DOHH2 (cell line): Measurements from ENCODE around the gene ESPN.

ENCODE experiments used
- H3F3A ChIP-seq: fragments of 200-600 bp; sonication (generic), shearing (Covaris generic); 2 replicates; pipeline ENCODE4 v1.6.0; 2016; ENCODE audit warnings: antibody characterized with exemption, mild to moderate bottlenecking; ENCODE audit not compliant: control insufficient read depth, insufficient read depth
- H3K27ac ChIP-seq: fragments of 200-600 bp; sonication (generic); 2 replicates; pipeline ENCODE4 v1.5.1; 2014; ENCODE audit warnings: low read depth, mild to moderate bottlenecking, low read length, moderate library complexity
- H3K27me3 ChIP-seq: fragments of 200-600 bp; sonication (generic); 2 replicates; pipeline ENCODE4 v1.6.1; 2014; ENCODE audit warnings: mild to moderate bottlenecking, low read length, mixed read lengths; ENCODE audit not compliant: control insufficient read depth
- H3K36me3 ChIP-seq: fragments of 200-600 bp; sonication (generic); 2 replicates; pipeline ENCODE4 v1.6.1; 2014; ENCODE audit warnings: mild to moderate bottlenecking, low read length, moderate library complexity, mixed read lengths; ENCODE audit not compliant: control insufficient read depth
- H3K4me1 ChIP-seq: fragments of 200-600 bp; sonication (generic); 2 replicates; pipeline ENCODE4 v1.6.1; 2014; ENCODE audit warnings: mild to moderate bottlenecking, low read length, mixed read lengths; ENCODE audit not compliant: control insufficient read depth
- H3K4me2 ChIP-seq: fragments of 200-600 bp; sonication (generic); 2 replicates; pipeline ENCODE4 v1.6.0; 2014; ENCODE audit warnings: mild to moderate bottlenecking, low read length, moderate library complexity
- H3K4me3 ChIP-seq: fragments of 200-600 bp; sonication (generic); 2 replicates; pipeline ENCODE4 v1.5.1; 2014; ENCODE audit warnings: mild to moderate bottlenecking, low read length, mixed read lengths
- H3K79me2 ChIP-seq: fragments of 200-600 bp; sonication (generic); 2 replicates; pipeline ENCODE4 v1.6.1; 2014; ENCODE audit warnings: mild to moderate bottlenecking, low read length, mixed read lengths; ENCODE audit not compliant: control insufficient read depth
- H3K9me2 ChIP-seq: fragments of 200-600 bp; sonication (generic); replicated peaks from 2 replicates; pipeline ENCODE4 v1.6.1; 2014; ENCODE audit warnings: mild to moderate bottlenecking, low read length, mixed read lengths; ENCODE audit not compliant: control insufficient read depth
- H3K9me3 ChIP-seq: fragments of 200-600 bp; sonication (generic); 2 replicates; pipeline ENCODE4 v1.6.1; 2014; ENCODE audit warnings: antibody characterized with exemption, low read length, mixed read lengths; ENCODE audit not compliant: control insufficient read depth, insufficient read depth
- H4K20me1 ChIP-seq: fragments of 200-600 bp; sonication (generic); 2 replicates; pipeline ENCODE4 v1.6.0; 2014; ENCODE audit warnings: low read depth, mild to moderate bottlenecking, antibody characterized with exemption, low read length, moderate library complexity; ENCODE audit not compliant: control insufficient read depth, insufficient read depth
- EZH2phosphoT487 ChIP-seq: fragments of 200-600 bp; sonication (generic); IDR thresholded peaks from 2 replicates; pipeline ENCODE4 v1.6.1; 2017; ENCODE audit warnings: borderline replicate concordance, mild to moderate bottlenecking, antibody characterized with exemption, low read length, moderate library complexity, mixed read lengths
- TF ChIP-seq, protein P1 (sequence below): fragments of 200-600 bp; sonication (generic); IDR thresholded peaks from one replicate; pipeline ENCODE4 v1.5.1; 2014; ENCODE audit warnings: antibody characterized with exemption, mild to moderate bottlenecking, low read depth, low read length; ENCODE audit not compliant: poor library complexity, severe bottlenecking

Gene ESPN

GRCh38 chr1:6416906-6417305, 7.7 kb upstream of the ESPN start:
- no peak overlapping the region for H3K4me2 ChIP-seq
- H3K4me3 ChIP-seq = no peak overlapping the region
- no peak overlapping the region for H3K27ac ChIP-seq
- TF ChIP-seq EZH2phosphoT487 = no peak
- TF ChIP-seq, protein P1, sequence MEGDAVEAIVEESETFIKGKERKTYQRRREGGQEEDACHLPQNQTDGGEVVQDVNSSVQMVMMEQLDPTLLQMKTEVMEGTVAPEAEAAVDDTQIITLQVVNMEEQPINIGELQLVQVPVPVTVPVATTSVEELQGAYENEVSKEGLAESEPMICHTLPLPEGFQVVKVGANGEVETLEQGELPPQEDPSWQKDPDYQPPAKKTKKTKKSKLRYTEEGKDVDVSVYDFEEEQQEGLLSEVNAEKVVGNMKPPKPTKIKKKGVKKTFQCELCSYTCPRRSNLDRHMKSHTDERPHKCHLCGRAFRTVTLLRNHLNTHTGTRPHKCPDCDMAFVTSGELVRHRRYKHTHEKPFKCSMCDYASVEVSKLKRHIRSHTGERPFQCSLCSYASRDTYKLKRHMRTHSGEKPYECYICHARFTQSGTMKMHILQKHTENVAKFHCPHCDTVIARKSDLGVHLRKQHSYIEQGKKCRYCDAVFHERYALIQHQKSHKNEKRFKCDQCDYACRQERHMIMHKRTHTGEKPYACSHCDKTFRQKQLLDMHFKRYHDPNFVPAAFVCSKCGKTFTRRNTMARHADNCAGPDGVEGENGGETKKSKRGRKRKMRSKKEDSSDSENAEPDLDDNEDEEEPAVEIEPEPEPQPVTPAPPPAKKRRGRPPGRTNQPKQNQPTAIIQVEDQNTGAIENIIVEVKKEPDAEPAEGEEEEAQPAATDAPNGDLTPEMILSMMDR = no peak
- no peaks in the 10 kb centered on the region for H3F3A ChIP-seq
- peaks cover 37% of the 10 kb centered on the region for H3K27me3 ChIP-seq
- no peaks in the 10 kb centered on the region for H3K36me3 ChIP-seq
- no peaks in the 10 kb centered on the region for H4K20me1 ChIP-seq
- no peaks in the 10 kb centered on the region for H3K9me3 ChIP-seq
- H3K4me1 ChIP-seq = no peaks in the 10 kb centered on the region
- no peaks in the 10 kb centered on the region for H3K79me2 ChIP-seq
- no peaks in the 10 kb centered on the region for H3K9me2 ChIP-seq

- no peak for TF ChIP-seq EZH2phosphoT487
- H4K20me1 ChIP-seq = no peaks in the 10 kb centered on the region
- H3K4me1 ChIP-seq = no peaks in the 10 kb centered on the region
These were observed 6.5 kb upstream of the ESPN start for GRCh38 chr1:6417961-6418667.

GRCh38 chr1:6418668-6419396, 5.7 kb upstream of the ESPN start:
- Histone ChIP-seq H3F3A (no peaks in the 10 kb centered on the region), H3K9me3 (no peaks in the 10 kb centered on the region), H3K27ac (no peak overlapping the region), H3K36me3 (no peaks in the 10 kb centered on the region), H3K4me1 (no peaks in the 10 kb centered on the region), H3K27me3 (peaks cover 50% of the 10 kb centered on the region), H3K79me2 (no peaks in the 10 kb centered on the region), H3K4me3 (no peak overlapping the region), H4K20me1 (no peaks in the 10 kb centered on the region), H3K9me2 (no peaks in the 10 kb centered on the region), H3K4me2 (no peak overlapping the region)
- TF ChIP-seq, protein P1 = no peak
- TF ChIP-seq EZH2phosphoT487 = no peak

More at GRCh38 chr1:6417961-6418667, 6.5 kb upstream of the ESPN start:
- no peaks in the 10 kb centered on the region for H3K36me3 ChIP-seq
- H3F3A ChIP-seq = no peaks in the 10 kb centered on the region
- no peak overlapping the region for H3K4me2 ChIP-seq
- no peaks in the 10 kb centered on the region for H3K9me2 ChIP-seq
- H3K27ac ChIP-seq = no peak overlapping the region
- H3K79me2 ChIP-seq = no peaks in the 10 kb centered on the region
- H3K4me3 ChIP-seq = no peak overlapping the region
- peaks cover 43% of the 10 kb centered on the region for H3K27me3 ChIP-seq
- no peaks in the 10 kb centered on the region for H3K9me3 ChIP-seq

GRCh38 chr1:6419397-6419803, 5.2 kb upstream of the ESPN start:
- no peaks in the 10 kb centered on the region for H3K79me2 ChIP-seq
- no peaks in the 10 kb centered on the region for H3K36me3 ChIP-seq
- no peaks in the 10 kb centered on the region for H3K9me2 ChIP-seq
- H3K27me3 ChIP-seq = peaks cover 55% of the 10 kb centered on the region
- H4K20me1 ChIP-seq = no peaks in the 10 kb centered on the region
- H3K4me3 ChIP-seq = no peak overlapping the region
- no peak for TF ChIP-seq EZH2phosphoT487
- TF ChIP-seq, protein P1 = no peak
- no peaks in the 10 kb centered on the region for H3K9me3 ChIP-seq
- H3F3A ChIP-seq = no peaks in the 10 kb centered on the region
- H3K4me2 ChIP-seq = no peak overlapping the region
- no peaks in the 10 kb centered on the region for H3K4me1 ChIP-seq
- H3K27ac ChIP-seq = no peak overlapping the region
